PC-9 (cell line): ENCODE measurements around the gene B2M. TPM values are rescaled to one million over a fixed set of nuclear protein-coding genes. Genes with fewer than 3 reads are reported as not detected.

Experiments used
- BruUV-seq: library from RNA; stranded (reverse); fragments of 400-500 nt; replicated peaks from 2 replicates; lab custom pipeline; 2021; lab: Mats Ljungman, UMichigan
- CTCF ChIA-PET: fragments of 300-600 bp; sonication (Branson Sonifier 250); formaldehyde crosslinking; loops from one replicate; lab custom pipeline; 2022; ENCODE audit warnings: antibody characterized with exemption; lab: Charles Lee
- POLR2A ChIA-PET: fragments of 300-600 bp; sonication (Branson Sonifier 250); formaldehyde crosslinking; loops from one replicate; lab custom pipeline; 2022; ENCODE audit warnings: antibody characterized with exemption; ENCODE audit not compliant: unreplicated experiment; lab: Charles Lee
- DNase-seq, 2 experiments: peaks; one replicate each; pipeline versions ENCODE4 v3.0.0 to v3.0.0-alpha.2; 2015 to 2022; ENCODE audit warnings: mixed read lengths in 1 of 2
- H2AFZ ChIP-seq: fragments of 200-600 bp; sonication (generic); 2 replicates; pipeline ENCODE4 v1.8.1; 2017; ENCODE audit warnings: antibody characterized with exemption
- H3F3A ChIP-seq: fragments of 200-600 bp; sonication (generic); 2 replicates; pipeline ENCODE4 v1.8.1; 2017; ENCODE audit warnings: antibody characterized with exemption, mild to moderate bottlenecking, low read depth; ENCODE audit not compliant: insufficient read depth
- H3K27ac ChIP-seq: fragments of 200-600 bp; sonication (generic); 2 replicates; pipeline ENCODE4 v1.6.1; 2016; ENCODE audit warnings: mixed run types
- H3K27me3 ChIP-seq: fragments of 200-600 bp; sonication (generic); 2 replicates; pipeline ENCODE4 v1.6.1; 2016; ENCODE audit warnings: low read depth, mixed run types; ENCODE audit not compliant: insufficient read depth
- H3K36me3 ChIP-seq: fragments of 200-600 bp; sonication (generic); 2 replicates; pipeline ENCODE4 v1.6.1; 2016; ENCODE audit warnings: low read depth, mixed run types
- H3K4me1 ChIP-seq: fragments of 200-600 bp; sonication (generic); replicated peaks from 2 replicates; pipeline ENCODE4 v1.6.1; 2016; ENCODE audit warnings: mixed run types; ENCODE audit not compliant: insufficient read depth
- H3K4me2 ChIP-seq: fragments of 200-600 bp; sonication (generic); 2 replicates; pipeline ENCODE4 v1.6.1; 2017; ENCODE audit warnings: mixed run types
- H3K4me3 ChIP-seq: fragments of 200-600 bp; sonication (generic); 2 replicates; pipeline ENCODE4 v1.6.1; 2016; ENCODE audit warnings: mixed run types
- H3K79me2 ChIP-seq: fragments of 200-600 bp; sonication (generic); 2 replicates; pipeline ENCODE4 v1.6.1; 2017; ENCODE audit warnings: low read depth, mixed run types
- H3K9me2 ChIP-seq: fragments of 200-600 bp; sonication (generic); 2 replicates; pipeline ENCODE4 v1.8.1; 2017; ENCODE audit warnings: mild to moderate bottlenecking; ENCODE audit not compliant: insufficient read depth
- H3K9me3 ChIP-seq: fragments of 200-600 bp; sonication (generic); 2 replicates; pipeline ENCODE4 v1.8.1; 2016; ENCODE audit warnings: low read depth; ENCODE audit not compliant: insufficient read depth
- H4K20me1 ChIP-seq: fragments of 200-600 bp; sonication (generic); 2 replicates; pipeline ENCODE4 v1.8.1; 2017; ENCODE audit not compliant: insufficient read depth
- EZH2 ChIP-seq: fragments of 200-600 bp; sonication (generic); IDR thresholded peaks from 2 replicates; pipeline ENCODE4 v1.8.0; 2017; ENCODE audit warnings: antibody characterized with exemption, low read depth
- intact Hi-C: fragments of 100-400 bp; cut with micrococcal nuclease; formaldehyde crosslinking; loops from one replicate; pipeline ENCODE4 v1.10.0; 2022; ENCODE audit not compliant: unreplicated experiment
- total RNA-seq: library from RNA; stranded (reverse); gene quantifications from 2 replicates; pipeline ENCODE4 v1.2.3, GENCODE V29; 2021
- TF ChIP-seq, protein P1 (sequence below): fragments of 200-600 bp; sonication (generic); conservative IDR thresholded peaks from 2 replicates; pipeline ENCODE4 v1.6.1; 2017; ENCODE audit warnings: mixed run types, antibody characterized with exemption, mild to moderate bottlenecking, moderate library complexity

B2M gene
- total RNA-seq, 1 experiment from 2014 or later: 685 TPM

DNA sequence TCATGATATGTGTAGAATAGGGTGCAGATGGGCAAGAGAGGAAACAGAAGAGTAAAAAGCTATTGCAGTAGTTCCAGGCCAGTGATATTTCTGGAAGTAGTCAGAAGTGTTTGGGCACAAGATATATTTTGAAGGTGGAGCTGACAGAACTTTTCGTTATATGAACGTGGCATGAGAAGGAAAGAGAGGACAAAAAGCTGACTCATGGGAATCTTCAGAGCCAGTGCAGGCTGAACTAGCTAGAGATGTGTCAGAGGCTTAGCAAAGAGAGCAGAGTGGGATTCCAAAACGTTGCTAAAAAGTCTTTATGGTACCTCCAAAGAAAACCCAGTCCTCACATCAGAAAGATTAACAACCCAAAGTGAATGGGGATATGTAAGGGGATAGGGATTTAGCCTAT is 53.7 kb downstream of the B2M start:
- ChIA-PET CTCF (interaction anchor here (0.7 kb wide), 1 partner anchor 102 kb away, joined by 6 read pairs; the partner anchor contains the start of gene SPG11), POLR2A (no interaction called here)
- Histone ChIP-seq H3K79me2 (no peaks in the 10 kb centered on the region), H4K20me1 (no peaks in the 10 kb centered on the region), H3K4me3 (no peak overlapping the region), H2AFZ (no peak overlapping the region), H3K9me3 (peaks cover under 1% of the 10 kb centered on the region; the same call in 1 of the 2 replicates), H3K4me1 (no peaks in the 10 kb centered on the region), H3K9me2 (no peaks in the 10 kb centered on the region; the same call in 1 of the 2 replicates), H3K4me2 (no peak overlapping the region), H3K27ac (no peak overlapping the region), H3K27me3 (no peaks in the 10 kb centered on the region), H3F3A (no peaks in the 10 kb centered on the region), H3K36me3 (no peaks in the 10 kb centered on the region)
- intact Hi-C loops: no loop called here
- no peak for DNase-seq
- BruUV-seq: no TSS peak
- TF ChIP-seq EZH2: no peak
- TF ChIP-seq, protein P1, sequence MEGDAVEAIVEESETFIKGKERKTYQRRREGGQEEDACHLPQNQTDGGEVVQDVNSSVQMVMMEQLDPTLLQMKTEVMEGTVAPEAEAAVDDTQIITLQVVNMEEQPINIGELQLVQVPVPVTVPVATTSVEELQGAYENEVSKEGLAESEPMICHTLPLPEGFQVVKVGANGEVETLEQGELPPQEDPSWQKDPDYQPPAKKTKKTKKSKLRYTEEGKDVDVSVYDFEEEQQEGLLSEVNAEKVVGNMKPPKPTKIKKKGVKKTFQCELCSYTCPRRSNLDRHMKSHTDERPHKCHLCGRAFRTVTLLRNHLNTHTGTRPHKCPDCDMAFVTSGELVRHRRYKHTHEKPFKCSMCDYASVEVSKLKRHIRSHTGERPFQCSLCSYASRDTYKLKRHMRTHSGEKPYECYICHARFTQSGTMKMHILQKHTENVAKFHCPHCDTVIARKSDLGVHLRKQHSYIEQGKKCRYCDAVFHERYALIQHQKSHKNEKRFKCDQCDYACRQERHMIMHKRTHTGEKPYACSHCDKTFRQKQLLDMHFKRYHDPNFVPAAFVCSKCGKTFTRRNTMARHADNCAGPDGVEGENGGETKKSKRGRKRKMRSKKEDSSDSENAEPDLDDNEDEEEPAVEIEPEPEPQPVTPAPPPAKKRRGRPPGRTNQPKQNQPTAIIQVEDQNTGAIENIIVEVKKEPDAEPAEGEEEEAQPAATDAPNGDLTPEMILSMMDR: no peak

Other genes with a start within 250 kb of the B2M start
- 75.8 and 117 TPM in 2 replicates for gene EIF3J, start 174.4 kb upstream of the B2M start, total RNA-seq
- 63.2 and 64.2 TPM in 2 replicates for gene SPG11, start 47.9 kb upstream of the B2M start, total RNA-seq
- 0.61 and 2.0 TPM in 2 replicates for gene PATL2, start 194 bp upstream of the B2M start, total RNA-seq
- 17.4 and 21.3 TPM in 2 replicates for gene TRIM69, start 25.0 kb downstream of the B2M start, total RNA-seq
- gene TERB2, start 245.2 kb downstream of the B2M start, total RNA-seq: not detected in 2 replicates